Nephron progenitor cell (in vitro differentiated cells): ENCODE data around the gene THAP4.

ENCODE experiments used
- DNase-seq: peaks from one replicate; pipeline ENCODE4 v3.0.0; 2021
- H3K27ac Mint-ChIP-seq: 2 replicates; pipeline ENCODE4 v1.8.0; 2021; ENCODE audit warnings: mild to moderate bottlenecking, moderate library complexity, mixed read lengths
- H3K27me3 Mint-ChIP-seq: 2 replicates; pipeline ENCODE4 v1.8.0; 2021; ENCODE audit warnings: mild to moderate bottlenecking, low read depth, mixed read lengths; ENCODE audit not compliant: poor library complexity
- H3K36me3 Mint-ChIP-seq: 2 replicates; pipeline ENCODE4 v1.8.0; 2021; ENCODE audit warnings: low read depth, mixed read lengths
- H3K4me1 Mint-ChIP-seq: 2 replicates; pipeline ENCODE4 v1.8.0; 2021; ENCODE audit warnings: mixed read lengths
- H3K4me3 Mint-ChIP-seq: 2 replicates; pipeline ENCODE4 v1.8.0; 2021; ENCODE audit warnings: mild to moderate bottlenecking, moderate library complexity, mixed read lengths
- H3K9me3 Mint-ChIP-seq: 2 replicates; pipeline ENCODE4 v1.8.0; 2021; ENCODE audit warnings: mild to moderate bottlenecking, moderate library complexity, mixed read lengths
- CTCF ChIP-seq: fragments of 200-600 bp; sonication (generic); IDR thresholded peaks from 2 replicates; pipeline ENCODE4 v1.5.0; 2021; ENCODE audit warnings: antibody characterized with exemption

The THAP4 gene

GRCh38 chr2:241613017-241613780, 23.8 kb downstream of the THAP4 start:
- Mint-ChIP-seq H3K27me3 (peaks cover 7% of the 10 kb centered on the region), H3K36me3 (peaks cover 10% of the 10 kb centered on the region), H3K9me3 (no peaks in the 10 kb centered on the region), H3K27ac (peak overlapping the region; percentile 90), H3K4me3 (no peak overlapping the region), H3K4me1 (peaks cover 66% of the 10 kb centered on the region)
- DNase-seq = no peak
- no peak for TF ChIP-seq CTCF

DNA sequence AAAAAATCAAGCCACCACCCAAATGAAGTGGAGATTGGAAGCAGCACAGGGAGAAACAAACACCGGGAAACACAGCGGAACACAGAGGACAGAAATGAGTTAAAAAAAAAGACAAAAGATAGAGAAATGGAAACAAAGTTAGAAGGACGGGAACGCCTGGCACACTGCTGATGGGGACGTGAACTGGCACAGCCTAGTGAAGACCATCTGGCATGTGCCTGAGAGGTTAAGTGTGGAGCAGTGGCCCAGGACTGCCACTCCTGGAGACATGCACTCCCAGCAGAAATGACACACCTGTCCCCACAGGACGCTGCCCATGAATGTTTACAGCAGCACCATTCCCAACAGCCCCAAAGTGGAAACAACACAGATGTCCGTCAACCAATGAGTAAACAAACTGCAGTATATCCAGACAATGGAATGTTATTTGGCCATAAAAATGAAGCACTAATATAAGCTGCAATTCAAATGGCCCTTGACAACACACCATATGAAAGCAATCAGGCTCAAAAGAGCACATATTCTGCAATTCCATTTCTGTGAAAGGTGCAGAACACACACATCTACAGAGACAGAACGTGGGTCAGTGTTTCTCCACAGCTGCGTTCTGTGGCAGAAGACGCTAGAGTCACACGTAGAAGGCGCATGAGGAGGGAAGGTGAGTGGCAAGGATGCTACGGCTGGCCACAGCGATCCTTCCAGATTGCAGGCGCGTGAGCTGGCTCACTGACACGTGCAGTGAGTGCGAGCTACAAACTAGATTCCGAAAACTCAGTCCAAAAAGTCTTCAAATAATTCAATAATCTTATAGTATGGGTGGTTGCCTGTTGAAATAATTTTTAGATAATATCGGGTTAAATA, 24.6 kb downstream of the THAP4 start:
- TF ChIP-seq CTCF = no peak
- Mint-ChIP-seq H3K36me3 (peaks cover 17% of the 10 kb centered on the region), H3K4me1 (peaks cover 58% of the 10 kb centered on the region), H3K4me3 (no peak overlapping the region), H3K27ac (peak overlapping the region; percentile 7), H3K27me3 (peaks cover 5% of the 10 kb centered on the region), H3K9me3 (no peaks in the 10 kb centered on the region)
- no peak for DNase-seq

DNA sequence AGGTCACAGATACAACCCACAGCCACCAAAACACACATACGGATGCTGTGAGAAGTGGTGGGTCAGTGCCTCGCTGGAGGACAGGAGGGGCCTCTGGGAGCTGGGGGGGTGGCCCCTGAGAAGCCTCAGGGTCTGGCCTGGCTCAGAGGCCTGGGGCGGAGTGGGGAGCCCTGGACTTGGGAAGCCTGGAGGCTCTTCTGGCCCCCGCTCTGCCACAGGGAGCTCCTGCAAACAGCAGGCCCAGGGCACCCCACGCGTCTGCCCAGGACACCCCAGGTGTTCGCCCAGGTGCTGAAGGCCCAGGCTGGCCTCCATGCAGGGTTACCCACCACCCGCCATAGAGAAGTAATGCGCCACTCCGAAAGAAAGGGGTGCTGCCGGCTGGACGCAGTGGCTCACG, 25.9 kb downstream of the THAP4 start:
- peak overlapping the region; percentile 79 for H3K4me3 Mint-ChIP-seq
- H3K27me3 Mint-ChIP-seq = peaks cover 4% of the 10 kb centered on the region
- TF ChIP-seq CTCF = no peak
- H3K9me3 Mint-ChIP-seq = no peaks in the 10 kb centered on the region
- H3K36me3 Mint-ChIP-seq = peaks cover 19% of the 10 kb centered on the region
- peaks cover 52% of the 10 kb centered on the region for H3K4me1 Mint-ChIP-seq
- no peak overlapping the region for H3K27ac Mint-ChIP-seq
- no peak for DNase-seq

DNA sequence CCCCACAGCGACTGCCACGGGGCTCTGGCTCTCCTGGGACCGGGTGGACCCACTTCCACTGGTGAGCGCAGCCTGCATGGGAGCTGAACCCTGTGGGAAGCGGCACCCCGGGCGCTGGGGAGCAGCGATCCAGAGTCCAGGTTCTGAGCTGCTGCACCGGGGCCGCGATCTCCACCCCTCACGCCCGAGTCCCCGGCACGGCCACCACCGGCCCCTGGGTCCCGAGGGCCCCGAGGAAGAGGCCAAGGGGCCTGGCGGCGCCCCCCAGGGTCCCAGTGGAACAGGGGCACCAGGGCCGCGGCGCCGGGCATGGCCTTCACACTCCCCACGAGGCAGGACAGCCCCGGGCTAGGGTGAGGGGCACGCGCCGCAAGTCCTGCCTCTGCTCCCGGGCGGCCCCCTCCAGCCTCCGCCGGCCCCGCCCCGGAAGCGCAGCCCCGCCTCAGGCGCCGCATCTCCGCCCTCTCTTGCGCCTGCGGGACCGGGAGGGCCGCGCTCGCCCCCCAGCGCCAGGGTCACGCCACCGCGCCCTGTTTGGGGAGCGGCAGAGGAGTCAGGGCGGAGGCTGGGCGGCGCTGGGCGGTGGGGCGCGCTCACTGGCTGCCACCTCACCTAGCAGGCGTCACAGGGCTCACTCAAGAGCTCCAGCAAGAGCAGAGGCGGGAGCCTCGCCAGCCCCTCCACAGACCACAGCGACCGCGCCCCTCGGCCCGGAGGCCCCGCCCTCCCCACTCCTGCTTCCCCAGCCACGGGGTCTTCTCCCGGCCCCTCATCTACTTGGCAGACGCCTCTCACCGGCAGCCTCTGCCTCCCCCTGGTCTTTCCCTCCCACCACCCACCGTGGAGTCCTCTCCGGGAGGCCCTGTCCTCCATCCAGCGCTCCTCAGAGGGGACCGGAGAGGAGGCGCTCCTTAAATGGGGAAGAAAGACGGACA, 26.8 kb downstream of the THAP4 start:
- Mint-ChIP-seq H3K27me3 (peaks cover 4% of the 10 kb centered on the region), H3K27ac (peak overlapping the region; percentile 57), H3K9me3 (no peaks in the 10 kb centered on the region), H3K36me3 (peaks cover 20% of the 10 kb centered on the region), H3K4me3 (peak overlapping the region; percentile 79), H3K4me1 (peaks cover 47% of the 10 kb centered on the region)
- peak; percentile 94 for DNase-seq
- TF ChIP-seq CTCF = peak; percentile 59

DNA sequence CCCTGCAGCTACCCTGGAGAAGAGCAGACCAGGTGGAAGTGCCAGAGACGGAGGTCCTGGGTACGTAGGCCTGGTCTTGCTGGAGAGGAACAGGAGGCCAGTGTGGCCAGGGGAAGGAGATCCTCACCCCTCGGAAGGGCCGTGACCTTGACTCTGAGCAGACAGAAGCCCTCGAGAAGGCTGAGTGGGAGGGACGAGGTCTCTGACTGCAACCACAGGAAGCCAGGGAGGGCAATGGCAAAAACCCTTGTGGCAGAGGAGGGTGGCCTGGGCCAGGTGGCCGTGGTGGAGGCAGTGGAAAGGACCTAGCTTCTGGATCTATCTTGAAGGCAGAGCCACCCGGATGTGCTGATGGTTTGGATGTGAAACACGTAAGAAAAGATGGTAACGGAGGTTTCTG, 28.1 kb downstream of the THAP4 start:
- no peak for DNase-seq

More for the DNA sequence above, 28.1 kb downstream of the THAP4 start:
- Mint-ChIP-seq H3K4me1 (peaks cover 38% of the 10 kb centered on the region), H3K36me3 (peaks cover 20% of the 10 kb centered on the region), H3K4me3 (peak overlapping the region; percentile 73), H3K27ac (no peak overlapping the region), H3K27me3 (peaks cover 4% of the 10 kb centered on the region), H3K9me3 (no peaks in the 10 kb centered on the region)
- no peak for TF ChIP-seq CTCF
